Inflammatory macrophage (primary cell): ENCODE measurements around the gene JUP.

ENCODE experiments used
- DNase-seq, 2 donors: peaks; one replicate each; pipeline ENCODE4 v3.0.0-alpha.2; 2020 to 2022

Gene JUP

DNA sequence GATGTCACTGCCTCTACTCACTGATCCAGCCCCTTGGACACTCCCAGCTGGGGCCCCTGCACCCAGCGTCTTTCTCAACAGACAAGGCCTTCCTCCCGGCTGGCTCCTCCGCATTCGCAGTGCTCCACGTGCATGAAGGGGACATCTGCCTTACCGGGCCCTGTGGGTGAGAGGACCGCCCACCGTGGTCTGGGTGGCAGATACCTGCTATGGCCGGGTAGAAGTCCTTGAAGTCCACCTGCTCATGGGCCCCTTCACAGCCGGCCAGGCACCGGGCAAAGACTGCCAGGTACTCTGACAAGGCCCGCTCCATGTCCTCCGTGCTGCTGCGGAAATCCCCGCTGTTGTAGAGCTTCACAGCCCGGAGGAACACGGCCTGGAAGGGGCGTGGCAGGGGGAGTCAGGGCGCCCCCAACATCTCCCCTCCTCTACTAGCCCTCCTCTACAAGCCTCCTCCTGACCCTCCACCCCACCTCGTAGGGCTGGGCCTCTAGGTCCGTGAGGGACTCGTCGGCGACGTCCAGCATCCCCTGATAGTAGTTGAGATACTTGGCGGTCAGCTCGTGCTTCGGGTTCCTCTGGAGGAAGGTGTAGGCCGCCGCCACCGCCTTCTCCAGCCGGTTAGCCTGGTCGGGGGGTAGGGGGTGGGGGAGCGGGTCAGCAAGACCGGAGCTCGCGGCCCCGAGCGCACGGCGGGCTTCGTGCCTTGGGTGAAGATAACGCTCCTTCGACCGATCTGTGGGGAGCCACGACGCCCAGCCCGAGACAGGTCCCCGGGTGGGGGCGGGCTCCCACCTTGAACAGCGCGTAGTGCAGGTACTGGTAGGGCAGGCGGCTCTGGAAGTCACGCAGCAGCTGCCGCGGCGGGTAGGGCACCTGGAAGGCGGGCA lies 24.4 kb upstream of the JUP start:
- DNase-seq = no peak

DNA sequence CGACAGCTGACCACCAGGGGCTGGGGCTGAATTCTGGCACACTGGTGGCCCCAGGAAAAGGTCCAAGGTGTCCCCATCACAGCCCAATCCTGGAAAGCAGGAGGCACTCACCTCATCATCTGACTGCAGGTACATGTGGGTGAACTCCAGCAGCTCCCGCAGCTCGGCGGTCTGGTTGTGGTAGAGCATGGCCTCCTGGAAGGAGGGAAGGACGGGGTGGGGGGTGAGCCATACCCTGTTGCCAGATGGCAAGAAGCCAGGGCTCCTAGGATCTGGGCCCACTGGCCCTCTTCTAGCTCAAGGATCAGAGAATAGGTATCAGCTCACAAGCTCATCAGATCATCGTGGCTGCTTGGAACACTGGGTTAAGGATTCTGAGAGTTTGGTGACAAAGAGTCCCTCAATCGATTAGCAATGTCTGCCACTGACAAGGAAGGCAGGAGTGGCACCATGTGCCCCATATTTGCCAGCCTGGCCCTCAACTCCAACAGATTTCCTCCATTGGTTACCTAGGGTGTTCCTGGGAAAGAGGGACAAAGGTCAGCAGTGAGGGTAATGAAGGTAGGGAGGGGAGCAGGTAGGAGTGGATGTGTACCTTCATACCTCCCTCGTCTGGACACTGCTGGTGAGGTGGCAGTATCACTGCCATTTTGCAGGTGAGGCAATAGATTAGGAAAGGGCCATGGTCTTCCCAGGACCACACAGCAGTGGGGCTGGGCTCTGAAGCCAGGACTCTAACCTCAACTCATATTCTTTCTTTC lies 20.4 kb upstream of the JUP start:
- no peak for DNase-seq

GRCh38 chr17:41803049-41804020 lies 16.8 kb upstream of the JUP start:
- peak; percentile 44 to 55 for DNase-seq

DNA sequence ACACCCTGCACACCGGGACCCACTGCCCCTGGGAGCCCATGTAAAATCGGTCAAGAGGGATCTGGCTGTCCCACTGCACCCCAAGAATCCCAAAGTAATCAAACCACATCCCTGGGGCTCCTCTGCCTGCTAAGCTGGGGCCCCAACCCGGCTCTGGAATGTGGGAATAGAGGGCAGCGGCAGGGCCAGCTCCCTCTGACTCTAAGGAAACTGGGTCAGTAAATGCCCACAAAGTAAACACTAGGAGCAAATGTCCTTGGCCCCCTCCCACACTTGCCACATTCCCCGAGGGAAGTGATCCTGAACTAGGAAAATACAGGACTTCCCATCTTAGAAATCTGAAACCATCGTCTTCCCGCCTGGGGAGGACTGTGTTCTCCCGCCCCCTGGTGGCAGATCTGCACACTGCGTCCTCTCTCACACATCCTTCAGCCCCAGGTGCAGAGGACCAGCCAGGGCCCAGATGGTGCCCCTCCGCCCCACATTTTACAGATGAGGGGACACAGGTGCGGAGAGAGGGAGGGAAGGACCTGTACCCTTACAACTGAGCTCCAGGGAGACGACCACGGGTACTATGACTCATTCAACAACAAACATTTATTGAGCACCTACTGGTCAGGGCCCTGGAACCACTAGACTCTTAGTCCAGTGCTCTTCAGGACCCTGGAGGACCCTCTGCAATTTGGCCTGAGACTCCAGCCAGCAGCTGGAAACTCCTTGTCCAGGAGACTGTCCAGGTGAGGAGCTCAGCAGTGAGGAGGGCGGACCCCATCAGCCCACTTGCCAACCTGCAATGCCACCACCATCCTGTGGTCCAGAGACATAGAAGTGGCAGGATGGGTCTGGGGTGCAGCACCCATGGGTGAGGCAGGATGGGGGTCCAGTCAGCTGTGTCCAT lies 15.1 kb upstream of the JUP start:
- peak; percentile 66 to 70 for DNase-seq

GRCh38 chr17:41800601-41801373 lies 14.3 kb upstream of the JUP start:
- no peak for DNase-seq

DNA sequence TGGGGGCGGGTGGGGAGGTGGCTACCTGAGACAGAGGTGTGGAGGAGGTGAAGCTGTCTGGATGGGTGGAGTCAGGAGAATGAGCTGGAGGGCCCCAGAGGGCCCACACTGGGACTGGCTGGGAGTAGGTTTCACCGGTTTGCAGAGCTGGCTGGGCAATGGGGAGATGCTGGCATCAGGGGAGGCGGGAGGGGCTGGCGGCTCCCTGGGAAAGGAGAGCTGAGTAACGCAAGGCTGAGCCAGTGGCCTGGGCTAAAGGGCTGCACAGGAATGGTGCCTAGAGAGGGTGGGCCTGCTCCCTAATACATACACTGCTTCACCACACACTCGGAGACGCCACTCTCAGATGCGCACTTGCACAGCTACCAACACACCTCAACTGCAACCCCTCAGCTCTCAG lies 12.9 kb upstream of the JUP start:
- no peak for DNase-seq

- DNase-seq = no peak
Observed at GRCh38 chr17:41797377-41797776, 10.9 kb upstream of the JUP start.

DNA sequence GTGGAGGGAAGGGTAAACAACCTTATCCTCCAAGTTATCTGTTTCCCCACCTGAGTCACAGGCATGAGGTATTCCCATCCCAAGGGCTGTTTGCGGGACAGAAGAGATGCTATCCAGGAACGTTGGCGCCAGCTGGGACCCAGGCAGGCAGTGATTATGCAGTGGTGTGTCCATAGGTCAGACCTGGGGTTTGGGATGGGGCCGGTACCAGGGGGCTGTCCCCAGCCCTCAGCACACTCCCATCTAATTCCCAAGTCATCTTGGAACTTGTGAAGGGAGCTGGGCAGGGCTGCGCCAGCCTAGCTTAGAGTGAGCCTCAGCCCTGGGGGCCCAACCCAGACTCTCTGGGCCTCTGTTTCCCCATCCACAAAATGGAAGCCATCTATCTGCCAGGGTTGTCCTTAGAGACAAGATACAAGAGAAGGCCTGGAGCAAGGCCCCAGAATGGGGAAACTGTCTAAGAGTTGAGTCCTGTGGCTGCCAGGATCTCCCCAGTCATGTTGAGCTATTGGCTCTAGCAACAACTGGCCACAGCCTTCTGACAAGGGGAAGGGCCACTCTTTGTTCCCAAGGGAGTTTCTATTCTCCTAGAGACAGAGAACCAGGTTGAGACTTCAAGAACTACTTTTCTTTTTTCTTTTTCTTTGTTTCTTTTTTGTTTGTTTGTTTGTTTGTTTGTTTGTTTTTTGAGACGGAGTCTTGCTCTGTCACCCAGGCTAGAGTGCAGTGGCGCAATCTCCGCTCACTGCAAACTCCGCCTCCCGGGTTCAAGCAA lies 9.8 kb upstream of the JUP start:
- DNase-seq = peak; percentile 64 to 66

GRCh38 chr17:41794540-41794975 lies 8.0 kb upstream of the JUP start:
- no peak for DNase-seq

DNA sequence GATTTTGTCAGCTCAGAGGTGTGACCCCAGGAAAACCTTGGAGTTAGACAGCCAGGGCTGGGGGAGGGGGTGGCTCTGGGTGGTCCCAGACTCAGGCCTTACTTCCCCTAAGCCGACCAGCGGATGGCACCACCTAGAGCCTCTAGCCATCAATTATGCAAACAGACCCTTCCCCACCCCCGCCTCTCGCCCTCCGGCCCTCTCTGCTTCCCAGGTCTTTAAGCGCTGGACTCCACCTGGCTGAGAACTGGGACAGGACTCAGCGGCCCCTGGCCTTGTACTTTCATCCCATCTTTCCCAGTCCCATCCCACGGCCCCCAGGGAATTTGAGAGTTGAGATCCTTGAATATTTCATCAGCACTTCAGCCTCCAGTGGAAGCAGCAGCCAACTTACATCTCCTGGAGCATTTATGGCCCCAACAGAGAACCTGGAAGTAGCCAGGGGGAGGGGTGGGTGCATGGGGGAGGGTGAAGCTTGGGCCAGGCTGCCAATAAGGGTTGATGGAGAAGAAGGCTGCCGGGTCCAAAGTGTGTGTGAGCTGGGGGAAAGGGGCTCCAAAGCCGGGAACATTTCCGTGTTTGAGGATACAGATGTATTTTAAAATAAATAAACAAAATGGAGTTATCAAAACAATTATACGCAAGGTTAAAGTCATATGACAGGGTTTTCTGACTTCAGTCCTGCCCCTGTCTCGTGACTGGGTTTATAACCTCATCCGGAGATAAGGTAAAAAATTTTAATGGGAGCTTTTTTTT lies 7.5 kb upstream of the JUP start:
- DNase-seq = no peak

DNA sequence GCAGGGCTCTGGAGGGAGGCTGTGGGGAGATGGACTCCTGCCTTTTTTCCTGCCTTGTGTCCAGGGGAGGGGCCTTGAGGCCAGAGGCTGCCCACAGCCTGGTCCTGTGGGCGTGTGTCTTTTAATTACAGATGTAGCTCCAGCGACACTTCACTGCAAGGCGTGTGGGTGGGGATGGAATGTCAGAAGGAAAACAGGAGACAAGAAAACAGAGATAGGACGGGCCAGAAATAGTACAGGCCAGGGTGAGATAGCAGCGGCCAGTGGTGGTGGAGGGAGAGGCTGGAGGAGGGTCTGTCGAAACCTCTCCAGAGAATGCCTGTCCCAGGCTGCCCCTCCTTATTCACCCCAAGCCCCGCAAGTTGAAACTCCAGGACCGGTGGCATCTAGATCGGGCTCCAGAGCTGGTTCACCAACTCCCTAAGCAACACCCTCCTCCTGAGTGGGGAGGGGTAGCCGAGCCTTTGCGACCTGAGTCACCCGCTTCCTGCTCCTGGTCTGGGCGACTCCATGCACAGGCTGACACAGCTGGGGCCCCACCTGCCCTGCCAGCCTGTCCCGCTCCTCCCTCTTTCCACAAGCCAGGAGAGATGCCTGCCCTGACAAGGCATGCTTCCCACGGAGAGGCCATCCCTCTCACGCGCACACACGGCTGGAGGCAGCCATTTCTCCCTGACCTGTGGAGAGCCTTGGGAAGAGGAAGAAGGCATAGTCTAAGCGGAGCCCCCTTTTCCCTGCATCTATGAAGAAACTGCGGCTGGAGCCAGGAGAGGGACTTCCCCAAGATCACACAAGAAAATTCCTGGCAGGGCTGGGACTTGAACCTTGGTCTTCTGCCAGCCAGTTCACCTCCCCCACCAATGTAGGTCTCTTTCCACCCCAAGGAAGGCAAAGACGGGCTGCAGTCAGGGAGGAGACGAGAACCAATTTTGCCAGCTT lies 6.6 kb upstream of the JUP start:
- DNase-seq = peak in 1 of 2 donors; percentile 32

DNA sequence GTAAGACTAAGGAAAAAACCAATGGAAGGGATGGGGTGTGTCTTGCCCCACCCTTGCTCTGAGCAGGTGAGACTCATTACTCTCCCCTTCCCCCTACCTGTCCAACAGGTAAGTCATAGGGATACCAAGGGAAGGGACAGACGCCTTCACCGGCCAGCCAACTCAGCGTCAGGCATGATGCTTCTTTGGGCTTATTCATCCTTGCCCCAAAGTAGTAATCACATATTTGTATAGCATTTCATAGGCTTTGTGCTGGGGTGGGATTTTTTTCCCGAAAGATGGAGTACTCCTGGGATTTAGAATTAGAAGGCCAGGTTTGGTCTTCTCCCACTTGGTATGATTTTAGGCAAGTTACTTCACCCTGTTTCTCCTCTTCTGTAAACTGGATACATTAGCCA lies 509 bp upstream of the JUP start:
- no peak for DNase-seq

- no peak for DNase-seq
Observed at GRCh38 chr17:41785859-41786226, 668 bp downstream of the JUP start.

DNA sequence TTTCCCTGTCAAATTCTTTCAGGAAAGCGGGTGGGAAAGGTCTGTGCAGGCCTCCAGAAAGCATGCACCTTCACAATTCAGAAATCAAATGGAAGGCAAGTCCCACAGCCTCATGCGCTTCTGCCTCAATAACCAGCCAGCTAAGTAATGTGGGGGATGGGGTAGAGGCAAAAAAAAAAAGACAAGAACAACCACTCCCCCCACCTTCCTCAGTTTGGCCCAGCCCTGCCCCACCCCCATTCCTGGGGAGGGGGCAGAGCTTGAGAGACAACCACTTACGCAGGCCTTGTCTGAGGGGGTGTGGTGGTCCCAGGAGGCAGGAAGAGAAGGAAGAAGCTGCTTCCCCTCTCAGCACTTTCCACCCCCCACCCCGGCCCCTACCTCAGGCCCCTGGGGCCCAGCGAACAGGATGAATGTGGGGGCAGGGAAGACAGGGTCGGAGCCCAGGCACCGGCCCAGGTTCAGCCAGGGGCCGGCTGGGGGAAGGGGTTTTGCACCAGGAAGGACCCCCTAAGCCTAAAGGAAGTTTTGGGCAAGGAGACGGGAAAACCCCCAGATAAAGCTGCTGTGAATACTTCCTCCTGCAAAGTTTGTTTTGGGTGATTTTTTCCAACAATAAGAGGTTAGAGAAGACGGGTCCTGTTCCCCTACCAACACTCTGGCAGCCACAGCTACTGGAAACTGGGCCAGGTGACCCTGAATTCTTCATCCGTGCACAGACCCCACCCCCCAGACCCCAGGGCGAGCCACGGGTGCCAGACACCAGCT lies 1.2 kb downstream of the JUP start:
- no peak for DNase-seq

DNA sequence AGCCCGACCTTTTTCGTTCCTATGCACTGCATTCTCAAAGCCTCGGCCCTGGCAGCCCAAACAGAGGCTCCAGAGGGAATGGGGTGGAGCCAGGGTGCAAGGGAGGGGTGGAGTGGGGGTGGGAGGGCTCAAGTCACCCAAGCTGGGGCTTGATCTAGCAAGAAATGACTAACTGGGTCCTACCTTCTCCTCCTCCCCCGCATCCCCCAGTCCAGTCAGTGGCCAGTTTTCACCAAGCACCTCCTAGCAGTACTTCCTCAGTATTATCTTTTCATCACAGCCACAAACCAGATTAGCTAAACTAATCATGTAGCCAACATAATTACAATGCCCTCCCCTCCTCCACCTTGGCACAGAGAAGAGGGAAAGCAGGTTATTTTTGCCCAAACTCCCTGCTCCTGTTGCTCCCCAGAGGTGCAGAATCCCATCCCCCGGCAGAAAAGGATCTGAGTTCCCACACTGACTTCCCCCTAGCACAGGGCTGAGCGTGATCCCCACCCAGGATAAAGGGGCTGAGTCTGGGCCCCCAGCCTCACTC lies 2.2 kb downstream of the JUP start:
- peak; percentile 56 to 74 for DNase-seq

DNA sequence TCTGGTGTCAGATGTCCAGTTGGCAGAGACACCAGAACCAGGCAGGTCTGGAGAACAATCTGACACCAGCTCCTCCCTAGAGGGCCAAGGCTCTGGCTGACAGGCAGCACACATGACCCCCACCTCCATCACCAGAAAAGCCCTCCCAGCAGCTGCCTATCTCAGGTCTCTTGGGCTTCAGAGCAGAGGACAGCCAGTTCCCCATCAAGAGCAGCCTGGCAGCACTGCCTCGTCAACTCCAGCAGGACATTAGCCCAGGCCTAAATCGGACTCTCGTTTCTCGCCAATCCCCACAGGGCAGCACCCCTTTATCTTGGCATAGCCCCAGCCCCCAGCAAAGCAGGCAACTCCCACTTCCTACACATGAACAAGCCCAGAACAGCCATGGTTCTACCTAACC lies 4.4 kb downstream of the JUP start:
- DNase-seq = no peak
